ENCODE results near the gene GPBP1. TPM values are rescaled to one million over a fixed set of nuclear protein-coding genes. Genes with fewer than 3 reads are reported as not detected.

Gene GPBP1
- polyA plus RNA-seq, 1 of the 3 experiments (the other 2 are of a cell fraction) = 11.4 TPM

DNA sequence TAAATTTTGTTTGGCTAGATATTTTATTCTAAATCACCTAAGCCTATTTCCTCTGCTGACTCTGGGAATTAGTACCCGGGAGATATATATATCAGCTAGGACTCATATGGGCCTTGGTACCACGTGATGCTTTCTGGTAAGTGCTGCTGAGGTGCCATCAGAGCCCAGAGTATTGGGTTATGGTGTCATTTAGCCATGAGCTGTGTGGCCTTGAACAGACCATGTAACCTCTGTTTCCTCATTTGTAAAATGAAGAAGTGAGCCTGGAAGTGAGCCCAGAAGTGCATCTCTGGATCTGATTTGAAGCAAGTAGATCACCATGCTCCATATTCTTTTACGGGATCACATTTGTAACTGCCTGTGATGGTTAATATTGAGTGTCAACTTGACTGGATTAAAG, 126.1 kb downstream of the GPBP1 start:
- Histone ChIP-seq H3K9me3 (no peaks in the 10 kb centered on the region), H3K4me3 (ENCODE audit: low read depth in 2 of 2, low read length in 1 of 2) (no peak overlapping the region), H3K4me1 (ENCODE audit: control insufficient read depth in 1 of 2, insufficient read depth in 2 of 2, low read depth in 1 of 2, low read length in 1 of 2) (peaks cover 0 to 5% of the 10 kb centered on the region in 2 experiments; a peak in 3 of 4 replicates), H2AFZ (ENCODE audit: low read depth) (no peak overlapping the region), H3K9me2 (no peaks in the 10 kb centered on the region), H4K20me1 (ENCODE audit: insufficient read depth) (no peaks in the 10 kb centered on the region), H3K27me3 (ENCODE audit: insufficient read depth) (no peaks in the 10 kb centered on the region), H3K36me3 (replicated peaks in 1 of 2; ENCODE audit: control insufficient read depth in 1 of 2, insufficient read depth in 2 of 2, low read length in 1 of 2) (no peaks in the 10 kb centered on the region), H3K27ac (ENCODE audit: low read depth in 2 of 2, low read length in 1 of 2) (no peak overlapping the region), H3K4me2 (no peak overlapping the region), H3F3A (replicated peaks; ENCODE audit: insufficient read depth) (no peaks in the 10 kb centered on the region), H3K9ac (no peak overlapping the region), H3K79me2 (ENCODE audit: insufficient read depth) (no peaks in the 10 kb centered on the region)
- TF ChIP-seq GATA2 (CRISPR knock-in tag; IDR thresholded peaks at IDR 0.05) (no peak), EP300 (IDR thresholded peaks at IDR 0.05; ENCODE audit: borderline replicate concordance in 1 of 2, low read depth in 1 of 2, low read length in 1 of 2) (no peak), SMC3 (IDR thresholded peaks at IDR 0.05; ENCODE audit: low read depth, low read length) (no peak), NRF1 (IDR thresholded peaks at IDR 0.05; ENCODE audit: low read depth, low read length) (no peak), RFX5 (IDR thresholded peaks at IDR 0.05; ENCODE audit: low read length) (no peak), RCOR1 (IDR thresholded peaks at IDR 0.05; ENCODE audit: low read length) (no peak), MEF2A (IDR thresholded peaks at IDR 0.05; ENCODE audit: borderline replicate concordance, low read depth) (no peak), NFIC (IDR thresholded peaks at IDR 0.05; ENCODE audit: borderline replicate concordance) (no peak), FOXM1 (IDR thresholded peaks at IDR 0.05; ENCODE audit: low read depth) (no peak), RXRA (IDR thresholded peaks at IDR 0.05; ENCODE audit: borderline replicate concordance, low read depth) (no peak)
- TF ChIP-seq, protein P1, sequence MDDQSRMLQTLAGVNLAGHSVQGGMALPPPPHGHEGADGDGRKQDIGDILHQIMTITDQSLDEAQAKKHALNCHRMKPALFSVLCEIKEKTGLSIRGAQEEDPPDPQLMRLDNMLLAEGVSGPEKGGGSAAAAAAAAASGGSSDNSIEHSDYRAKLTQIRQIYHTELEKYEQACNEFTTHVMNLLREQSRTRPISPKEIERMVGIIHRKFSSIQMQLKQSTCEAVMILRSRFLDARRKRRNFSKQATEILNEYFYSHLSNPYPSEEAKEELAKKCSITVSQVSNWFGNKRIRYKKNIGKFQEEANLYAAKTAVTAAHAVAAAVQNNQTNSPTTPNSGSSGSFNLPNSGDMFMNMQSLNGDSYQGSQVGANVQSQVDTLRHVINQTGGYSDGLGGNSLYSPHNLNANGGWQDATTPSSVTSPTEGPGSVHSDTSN (IDR thresholded peaks at IDR 0.05) = no peak
- POLR2A ChIA-PET = no interaction called here
- no peak for DNase-seq
- WGBS (ENCODE audit: low lambda C conversion rate) = 76% methylated on average over 3 of the region's 3 CpGs
- CTCF ChIA-PET = interaction anchor here (0.9 to 4.8 kb wide), 9 partner anchors 13 to 1161 kb away, joined by 3 to 96 read pairs (median 6); partner anchors contain the start of gene PLK2

- Histone ChIP-seq H2AFZ (ENCODE audit: low read depth) (no peak overlapping the region), H3K9me3 (0 out of 2 replicates have a peak, but pooled peaks cover 5% of the 10 kb centered on the region), H3K27me3 (ENCODE audit: insufficient read depth) (no peaks in the 10 kb centered on the region), H3K9ac (no peak overlapping the region), H3K4me2 (no peak overlapping the region), H3K27ac (ENCODE audit: low read depth in 2 of 2, low read length in 1 of 2) (no peak overlapping the region), H3F3A (replicated peaks; ENCODE audit: insufficient read depth) (no peaks in the 10 kb centered on the region), H3K36me3 (replicated peaks in 1 of 2; ENCODE audit: control insufficient read depth in 1 of 2, insufficient read depth in 2 of 2, low read length in 1 of 2) (no peaks in the 10 kb centered on the region), H3K79me2 (ENCODE audit: insufficient read depth) (no peaks in the 10 kb centered on the region), H3K9me2 (no peaks in the 10 kb centered on the region), H3K4me1 (ENCODE audit: control insufficient read depth in 1 of 2, insufficient read depth in 2 of 2, low read depth in 1 of 2, low read length in 1 of 2) (peaks cover 0 to 5% of the 10 kb centered on the region in 2 experiments; a peak in 3 of 4 replicates), H3K4me3 (ENCODE audit: low read depth in 2 of 2, low read length in 1 of 2) (no peak overlapping the region), H4K20me1 (ENCODE audit: insufficient read depth) (no peaks in the 10 kb centered on the region)
- ChIA-PET CTCF (interaction anchor here (1.5 to 2.2 kb wide), 3 partner anchors 197 to 1159 kb away, joined by 4 to 14 read pairs (median 11); no protein-coding TSS in a partner anchor), POLR2A (no interaction called here)
- 69% methylated on average over 6 of the region's 6 CpGs for WGBS (ENCODE audit: low lambda C conversion rate)
- TF ChIP-seq, protein P2, sequence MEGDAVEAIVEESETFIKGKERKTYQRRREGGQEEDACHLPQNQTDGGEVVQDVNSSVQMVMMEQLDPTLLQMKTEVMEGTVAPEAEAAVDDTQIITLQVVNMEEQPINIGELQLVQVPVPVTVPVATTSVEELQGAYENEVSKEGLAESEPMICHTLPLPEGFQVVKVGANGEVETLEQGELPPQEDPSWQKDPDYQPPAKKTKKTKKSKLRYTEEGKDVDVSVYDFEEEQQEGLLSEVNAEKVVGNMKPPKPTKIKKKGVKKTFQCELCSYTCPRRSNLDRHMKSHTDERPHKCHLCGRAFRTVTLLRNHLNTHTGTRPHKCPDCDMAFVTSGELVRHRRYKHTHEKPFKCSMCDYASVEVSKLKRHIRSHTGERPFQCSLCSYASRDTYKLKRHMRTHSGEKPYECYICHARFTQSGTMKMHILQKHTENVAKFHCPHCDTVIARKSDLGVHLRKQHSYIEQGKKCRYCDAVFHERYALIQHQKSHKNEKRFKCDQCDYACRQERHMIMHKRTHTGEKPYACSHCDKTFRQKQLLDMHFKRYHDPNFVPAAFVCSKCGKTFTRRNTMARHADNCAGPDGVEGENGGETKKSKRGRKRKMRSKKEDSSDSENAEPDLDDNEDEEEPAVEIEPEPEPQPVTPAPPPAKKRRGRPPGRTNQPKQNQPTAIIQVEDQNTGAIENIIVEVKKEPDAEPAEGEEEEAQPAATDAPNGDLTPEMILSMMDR (IDR thresholded peaks at IDR 0.05) = peak; percentile 29; the same call in 1 of the 2 replicates
- TF ChIP-seq JUND (IDR thresholded peaks at IDR 0.05) (peak; percentile 43), TCF12 (IDR thresholded peaks at IDR 0.05) (peak; percentile 57), ELF1 (IDR thresholded peaks at IDR 0.05) (no peak), YY1 (IDR thresholded peaks at IDR 0.05; ENCODE audit: low read depth) (no peak), FOSL2 (IDR thresholded peaks at IDR 0.05; ENCODE audit: borderline replicate concordance, low read depth) (0 out of 2 replicates have a peak, but pooled peaks have one; percentile 49), NFIC (IDR thresholded peaks at IDR 0.05; ENCODE audit: borderline replicate concordance) (peak; percentile 84), MXI1 (IDR thresholded peaks at IDR 0.05; ENCODE audit: low read depth, low read length) (no peak)
- TF ChIP-seq, protein P1 (IDR thresholded peaks at IDR 0.05) = peak; percentile 72
- DNase-seq = no peak
Measured at GRCh38 chr5:57302164-57302563, 128.3 kb downstream of the GPBP1 start.
